ENCODE data around the gene POLD2. TPM values are rescaled to one million over a fixed set of nuclear protein-coding genes. Genes with fewer than 3 reads are reported as not detected.

POLD2 gene
- total RNA-seq, 1 experiment from 2014 or later, result 131 TPM

GRCh38 chr7:44151956-44152355 is 28.6 kb upstream of the POLD2 start:
- no peak overlapping the region for H2BK5ac ChIP-seq (ENCODE audit: insufficient read length, low read length)
- H2AFZ ChIP-seq (ENCODE audit: low read length), result no peak overlapping the region
- no peak overlapping the region for H3K9ac ChIP-seq (ENCODE audit: extremely low read depth, insufficient read length, low read length)
- Mint-ChIP-seq H3K27ac (no peak overlapping the region), H3K9me3 (no peaks in the 10 kb centered on the region), H3K36me3 (ENCODE audit: insufficient read depth in 1 of 3, low read depth in 3 of 3) (no peaks in the 10 kb centered on the region), H3K4me1 (peaks cover 6 to 11% of the 10 kb centered on the region in 2 experiments), H3K27me3 (ENCODE audit: low read depth) (peaks cover 16% of the 10 kb centered on the region), H3K4me3 (no peak overlapping the region)
- H3K79me2 ChIP-seq (ENCODE audit: insufficient read depth, low read length), result no peaks in the 10 kb centered on the region
- no peak overlapping the region for H2BK15ac ChIP-seq (ENCODE audit: low read depth, low read length)
- no peaks in the 10 kb centered on the region for H4K20me1 ChIP-seq (ENCODE audit: control insufficient read depth, insufficient read depth, insufficient read length)
- DNase-seq, result no peak
- no peak overlapping the region for H3K23ac ChIP-seq (ENCODE audit: insufficient read length, low read depth, low read length)
- H2BK12ac ChIP-seq (ENCODE audit: insufficient read length, low read depth, low read length), result no peak overlapping the region
- no peak overlapping the region for H2BK20ac ChIP-seq (ENCODE audit: low read depth, low read length, poor library complexity, severe bottlenecking)
- H4K91ac ChIP-seq (ENCODE audit: insufficient read length, low read depth, low read length), result no peak overlapping the region
- H3T11ph ChIP-seq (ENCODE audit: low read length), result no peak overlapping the region
- no peak overlapping the region for H4K8ac ChIP-seq (replicated peaks; ENCODE audit: insufficient read length, low read depth, low read length)
- H2AK5ac ChIP-seq (ENCODE audit: insufficient read length, low read length), result no peak overlapping the region
- no peak overlapping the region for H3K4ac ChIP-seq (ENCODE audit: low read depth, low read length)
- no peak overlapping the region for H3K14ac ChIP-seq (ENCODE audit: insufficient read depth, low read length)
- H3K27ac ChIP-seq (ENCODE audit: insufficient read length, low read depth, low read length), result no peak overlapping the region
- no peak for TF ChIP-seq CTCF (conservative IDR thresholded peaks at IDR 0.05)
- H3K9me3 ChIP-seq (ENCODE audit: control insufficient read depth, low read depth, low read length), result no peaks in the 10 kb centered on the region
- H3K27me3 ChIP-seq (ENCODE audit: insufficient read depth, low read length), result no peaks in the 10 kb centered on the region
- no peaks in the 10 kb centered on the region for H3K79me1 ChIP-seq (ENCODE audit: insufficient read depth, low read depth, low read length, poor library complexity, severe bottlenecking)
- H3K23me2 ChIP-seq (ENCODE audit: insufficient read length, low read depth, low read length, poor library complexity, severe bottlenecking), result no peaks in the 10 kb centered on the region
- no peak overlapping the region for H4K5ac ChIP-seq (ENCODE audit: insufficient read length, low read depth, low read length)
- H3K56ac ChIP-seq (ENCODE audit: insufficient read length, low read depth, low read length), result no peak overlapping the region
- WGBS (ENCODE audit: extremely low coverage, insufficient read length, low lambda C conversion rate), result no CpG with 5 or more reads among the region's 9 CpGs
- no peak overlapping the region for H3K4me2 ChIP-seq (ENCODE audit: insufficient read depth, insufficient read length, low read length)
- no peak overlapping the region for H2BK120ac ChIP-seq (ENCODE audit: low read depth, low read length, poor library complexity, severe bottlenecking)
- H3K18ac ChIP-seq (ENCODE audit: insufficient read length, low read depth, low read length), result no peak overlapping the region
- no peaks in the 10 kb centered on the region for H3K4me1 ChIP-seq (ENCODE audit: insufficient read depth, low read length)
